B cell (primary cell): Measurements from ENCODE around the gene SLC24A3. TPM values are rescaled to one million over a fixed set of nuclear protein-coding genes. Genes with fewer than 3 reads are reported as not detected.

Experiments used
- ATAC-seq: fragments of 200-7000 bp; cut with Tn5 transposase; one replicate; pipeline ENCODE4 v1.10.0; 2021; ENCODE audit warnings: low read depth, mild to moderate bottlenecking, moderate number of reproducible peaks, moderate library complexity
- CTCF ChIA-PET: fragments of 350-600 bp; sonication (Branson Sonifier 250); formaldehyde crosslinking; loops from one replicate; lab custom pipeline; 2021; ENCODE audit warnings: antibody characterized with exemption, inconsistent platforms; lab: Charles Lee
- POLR2A ChIA-PET: fragments of 350-600 bp; sonication (Branson Sonifier 250); formaldehyde crosslinking; loops from one replicate; lab custom pipeline; 2021; ENCODE audit warnings: antibody characterized with exemption; lab: Charles Lee
- DNase-seq: peaks from one replicate; pipeline ENCODE4 v3.0.0; 2013
- H2AFZ ChIP-seq: 2 replicates; pipeline ENCODE4 v1.6.1; 2012; ENCODE audit warnings: mild to moderate bottlenecking, low read depth, low read length; ENCODE audit not compliant: insufficient read depth, poor library complexity, severe bottlenecking
- H3K27ac ChIP-seq, 2 donors: 1 replicate in 1 of 2; 2 replicates in 1 of 2; pipeline ENCODE4 v1.5.1; 2012 to 2013; ENCODE audit warnings: low read length in 2 of 2, mild to moderate bottlenecking in 2 of 2, moderate library complexity in 1 of 2
- H3K27me3 ChIP-seq, 4 experiments: fragments of 200-600 bp in 1 of 4; sonication (generic) in 1 of 4; replicated peaks in 1 of 4; 1 replicate in 2 of 4; 2 replicates in 2 of 4; pipeline versions ENCODE4 v1.6.1 to v1.7.0; 2013 to 2016; ENCODE audit warnings: low read length in 3 of 4, mild to moderate bottlenecking in 2 of 4, mixed read lengths in 1 of 4, moderate library complexity in 1 of 4; ENCODE audit not compliant: insufficient read depth in 4 of 4, control insufficient read depth in 3 of 4; ENCODE audit errors: control extremely low read depth in 1 of 4
- H3K36me3 ChIP-seq, 2 experiments: replicated peaks in 1 of 2; 1 replicate in 1 of 2; 2 replicates in 1 of 2; pipeline versions ENCODE4 v1.6.1 to v1.7.1; 2013; ENCODE audit warnings: low read length in 1 of 2; ENCODE audit not compliant: insufficient read depth in 2 of 2, control insufficient read depth in 1 of 2; ENCODE audit errors: control extremely low read depth in 1 of 2, extremely low read depth in 1 of 2
- H3K4me1 ChIP-seq, 2 donors: fragments of 200-600 bp in 1 of 2; sonication (generic) in 1 of 2; 1 replicate in 1 of 2; 2 replicates in 1 of 2; pipeline versions ENCODE4 v1.5.1 to v1.6.1; 2013 to 2017; ENCODE audit warnings: low read length in 2 of 2; ENCODE audit not compliant: control insufficient read depth in 2 of 2, insufficient read depth in 2 of 2
- H3K4me2 ChIP-seq: replicated peaks from 2 replicates; pipeline ENCODE3; 2012; ENCODE audit warnings: mild to moderate bottlenecking, low read depth, low read length; ENCODE audit not compliant: poor library complexity, severe bottlenecking
- H3K4me3 ChIP-seq, 5 experiments: fragments of 200-600 bp in 1 of 5; sonication (generic) in 1 of 5; 1 replicate in 3 of 5; 2 replicates in 2 of 5; pipeline versions ENCODE4 v1.5.1 to v1.7.0; 2011 to 2016; ENCODE audit warnings: low read length in 4 of 5, mild to moderate bottlenecking in 4 of 5, low read depth in 2 of 5, control low read depth in 1 of 5, moderate library complexity in 1 of 5; ENCODE audit not compliant: insufficient read depth in 1 of 5; ENCODE audit errors: control extremely low read depth in 1 of 5, extremely low read depth in 1 of 5
- H3K79me2 ChIP-seq: fragments of 200-600 bp; sonication (generic); one replicate; pipeline ENCODE4 v1.6.0; 2016; ENCODE audit warnings: low read length; ENCODE audit not compliant: control insufficient read depth, insufficient read depth
- H3K9ac ChIP-seq: fragments of 200-600 bp; sonication (generic); 2 replicates; pipeline ENCODE4 v1.6.1; 2017; ENCODE audit warnings: mild to moderate bottlenecking, low read length, moderate library complexity
- H3K9me3 ChIP-seq, 3 donors: one replicate each; pipeline versions ENCODE4 v1.6.1 to v1.7.1; 2013; ENCODE audit warnings: low read length in 2 of 3; ENCODE audit not compliant: control insufficient read depth in 2 of 3, insufficient read depth in 1 of 3; ENCODE audit errors: control extremely low read depth in 1 of 3
- H4K20me1 ChIP-seq: 2 replicates; pipeline ENCODE4 v1.6.0; 2012; ENCODE audit warnings: mild to moderate bottlenecking, low read length; ENCODE audit not compliant: insufficient read depth, control insufficient read depth, poor library complexity, severe bottlenecking
- H3K27ac Mint-ChIP-seq: one replicate; pipeline ENCODE4 v1.8.0; 2021; ENCODE audit warnings: mixed read lengths
- H3K27me3 Mint-ChIP-seq: one replicate; pipeline ENCODE4 v1.8.0; 2021; ENCODE audit warnings: mixed read lengths
- H3K4me1 Mint-ChIP-seq: one replicate; pipeline ENCODE4 v1.8.0; 2021; ENCODE audit warnings: mixed read lengths
- H3K4me3 Mint-ChIP-seq: one replicate; pipeline ENCODE4 v1.8.0; 2021; ENCODE audit warnings: mixed read lengths
- H3K9me3 Mint-ChIP-seq: one replicate; pipeline ENCODE4 v1.8.0; 2022; ENCODE audit warnings: mixed read lengths; ENCODE audit not compliant: insufficient read depth
- CTCF ChIP-seq: fragments of 200-600 bp; IDR thresholded peaks from one replicate; pipeline ENCODE4 v1.8.0; 2022; ENCODE audit warnings: antibody characterized with exemption, mild to moderate bottlenecking
- EZH2 ChIP-seq: IDR thresholded peaks from 2 replicates; pipeline ENCODE4 v1.6.1; 2012; ENCODE audit warnings: borderline replicate concordance, low read depth, mild to moderate bottlenecking, moderate library complexity, low read length; ENCODE audit not compliant: insufficient read depth, poor library complexity, severe bottlenecking
- WGBS: methylation state at CpG from one replicate; pipeline ENCODE4 v1.1.5; 2013; ENCODE audit warnings: missing lambda C conversion rate; ENCODE audit not compliant: insufficient coverage; 5-methylcytosine and 5-hydroxymethylcytosine counted together
- intact Hi-C: fragments of 100-400 bp; cut with micrococcal nuclease; formaldehyde crosslinking; loops from one replicate; pipeline ENCODE4 v1.10.0; 2022
- polyA plus RNA-seq: library from polyadenylated mRNA; depleted of rRNA; stranded (reverse); fragments of >200 nt; gene quantifications from 2 replicates; pipeline ENCODE4 v1.2.3, GENCODE V29; 2012
- total RNA-seq, 2 donors: library from RNA; stranded (reverse); fragments of 120-200 nt in 1 of 2; gene quantifications; 1 replicate in 1 of 2; 2 replicates in 1 of 2; pipeline versions ENCODE4 v1.2.3 to v1.2.4, GENCODE V29; 2013 to 2022

Gene SLC24A3
- total and polyA plus RNA-seq, 2 donors (not counting 1 experiment from before 2014, with no cell fraction given) = not detected

- Mint-ChIP-seq H3K27ac (no peak overlapping the region), H3K9me3 (no peaks in the 10 kb centered on the region), H3K4me1 (no peaks in the 10 kb centered on the region), H3K27me3 (peaks cover 14% of the 10 kb centered on the region), H3K4me3 (no peak overlapping the region)
- H3K9me3 ChIP-seq = peaks cover 0 to 2% (median 0%) of the 10 kb centered on the region in 3 donors
- no peak overlapping the region for H3K4me2 ChIP-seq
- no peak for ATAC-seq
- no peak overlapping the region for H3K4me3 ChIP-seq
- TF ChIP-seq CTCF (no peak), EZH2 (no peak)
- no peaks in the 10 kb centered on the region for H3K36me3 ChIP-seq
- DNase-seq = no peak
- intact Hi-C loops = no loop called here
- no peak overlapping the region for H3K9ac ChIP-seq
- no peak overlapping the region for H2AFZ ChIP-seq
- H3K79me2 ChIP-seq = no peaks in the 10 kb centered on the region
- 100% methylated on average over 2 of the region's 2 CpGs for WGBS
- H3K27me3 ChIP-seq = peaks cover 0 to 10% (median 1%) of the 10 kb centered on the region in 4 experiments
- ChIA-PET CTCF (no interaction called here), POLR2A (no interaction called here)
- no peak overlapping the region for H3K27ac ChIP-seq
- no peaks in the 10 kb centered on the region for H3K4me1 ChIP-seq
- H4K20me1 ChIP-seq = no peaks in the 10 kb centered on the region
Observed at GRCh38 chr20:19268426-19268825, 56.0 kb downstream of the SLC24A3 start.

- no peak overlapping the region for H3K9ac ChIP-seq
- ATAC-seq (no peak), DNase-seq (no peak)
- H4K20me1 ChIP-seq = no peaks in the 10 kb centered on the region
- no peak overlapping the region for H2AFZ ChIP-seq
- H3K4me3 ChIP-seq = no peak overlapping the region
- ChIA-PET CTCF (no interaction called here), POLR2A (no interaction called here)
- 89% methylated on average over 7 of the region's 8 CpGs for WGBS
- TF ChIP-seq EZH2 = no peak
- no peak for TF ChIP-seq CTCF
- Mint-ChIP-seq H3K27ac (no peak overlapping the region), H3K4me1 (no peaks in the 10 kb centered on the region), H3K4me3 (no peak overlapping the region), H3K9me3 (no peaks in the 10 kb centered on the region), H3K27me3 (peaks cover 11% of the 10 kb centered on the region)
- intact Hi-C loops = no loop called here
- H3K9me3 ChIP-seq = peaks cover 0 to 2% (median 0%) of the 10 kb centered on the region in 3 donors
- H3K4me1 ChIP-seq = no peaks in the 10 kb centered on the region
- no peak overlapping the region for H3K27ac ChIP-seq
- H3K36me3 ChIP-seq = no peaks in the 10 kb centered on the region
- no peak overlapping the region for H3K4me2 ChIP-seq
- no peaks in the 10 kb centered on the region for H3K79me2 ChIP-seq
- peaks cover 0 to 10% (median 1%) of the 10 kb centered on the region in 4 experiments for H3K27me3 ChIP-seq
Observed at GRCh38 chr20:19269737-19270340, 57.4 kb downstream of the SLC24A3 start.
